ENCODE measurements around the gene RSPH1. TPM values are rescaled to one million over a fixed set of nuclear protein-coding genes. Genes with fewer than 3 reads are reported as not detected.
A peak's percentile ranks its signal among the peaks of the same experiment; 100 is the strongest.

The RSPH1 gene
- total RNA-seq, 4 donors from 2014 or later, result 0.81 to 3.2 (median 2.0) TPM

DNA sequence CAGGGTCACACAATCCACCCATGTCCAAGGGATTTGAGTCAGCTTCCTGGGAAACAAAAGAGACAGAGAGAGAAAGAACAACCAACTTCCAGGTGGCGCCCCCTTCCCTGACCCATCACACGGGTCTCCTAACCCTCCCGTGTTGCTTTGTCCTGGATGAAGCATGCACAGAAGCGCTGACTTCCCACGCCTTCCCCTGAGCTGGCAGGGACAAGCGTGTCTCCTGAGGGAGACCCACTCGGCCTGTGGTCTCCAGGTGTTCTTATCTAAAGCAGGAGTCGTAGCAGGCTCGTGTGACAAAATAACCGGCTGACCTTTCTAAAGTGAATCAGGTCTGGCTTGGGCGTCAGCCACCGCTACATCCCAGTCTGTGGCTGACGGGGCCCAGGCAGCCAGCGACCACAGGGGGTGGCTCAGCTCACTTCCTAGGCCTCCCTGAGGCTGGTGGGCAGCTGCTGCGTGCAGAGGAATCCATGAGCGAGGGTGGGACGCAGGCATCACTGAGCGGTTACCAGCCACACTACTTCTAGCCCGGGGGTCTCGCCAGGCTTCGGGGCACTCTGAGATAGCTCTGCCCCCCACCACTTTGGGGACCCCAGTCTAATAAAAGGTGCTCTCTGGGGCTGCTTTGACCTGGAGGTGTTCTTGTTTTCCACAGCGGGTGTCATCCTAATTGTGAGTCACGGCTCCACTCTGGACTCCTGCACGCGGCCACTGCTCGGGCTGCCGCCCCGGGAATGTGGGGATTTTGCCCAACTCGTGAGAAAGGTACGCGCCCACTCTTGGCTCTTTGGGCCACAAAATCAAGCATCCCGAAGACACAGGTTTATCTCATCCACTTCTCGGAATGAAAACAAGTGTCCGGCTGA lies 51.9 kb downstream of the RSPH1 start:
- Histone ChIP-seq H3K27ac (no peak overlapping the region), H3K4me1 (no peaks in the 10 kb centered on the region), H3K36me3 (no peaks in the 10 kb centered on the region), H3K4me3 (no peak overlapping the region), H3K27me3 (peaks cover 5% of the 10 kb centered on the region), H3K9me3 (no peaks in the 10 kb centered on the region)
- no peak for TF ChIP-seq CTCF (IDR thresholded peaks at IDR 0.05)
- TF ChIP-seq POLR2AphosphoS5 (IDR thresholded peaks at IDR 0.05), result no peak
- no peak for TF ChIP-seq EP300 (IDR thresholded peaks at IDR 0.05)
- no peak for TF ChIP-seq POLR2A (IDR thresholded peaks at IDR 0.05)
- 81% methylated on average over 26 of the region's 34 CpGs for WGBS
- DNase-seq (ENCODE audit: low spot score in 2 of 2), result no peak

DNA sequence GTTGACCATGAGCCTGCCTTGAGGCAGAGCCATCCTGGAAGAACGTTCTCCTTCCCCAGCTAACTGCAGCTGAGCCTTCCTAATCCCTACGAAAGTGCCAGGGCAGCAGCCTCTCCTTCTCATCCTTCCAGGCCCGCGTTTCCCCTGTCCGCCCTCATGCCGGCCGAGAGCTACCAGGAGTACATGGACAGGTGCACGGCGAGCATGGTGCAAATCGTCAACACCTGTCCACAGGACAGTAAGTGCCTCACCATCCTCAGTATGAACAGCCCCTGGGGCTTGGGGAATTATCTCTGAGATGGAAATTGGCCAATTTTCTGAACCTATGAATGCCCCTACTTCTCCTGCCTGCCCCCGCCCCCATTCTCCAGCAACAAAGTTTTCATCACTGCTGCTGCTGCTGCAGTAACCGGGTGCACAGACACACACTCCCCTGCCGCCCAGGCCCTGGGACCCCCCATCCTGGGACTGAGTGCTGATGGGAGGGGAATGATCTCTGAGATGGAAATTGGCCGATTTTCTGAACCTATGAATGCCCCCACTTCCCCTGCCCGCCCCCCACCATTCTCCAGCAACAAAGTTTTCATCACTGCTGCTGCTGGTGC lies 52.7 kb downstream of the RSPH1 start:
- WGBS, result 88% methylated on average over 14 of the region's 15 CpGs
- DNase-seq (ENCODE audit: low spot score in 2 of 2), result no peak
- H3K4me3 ChIP-seq, result no peak overlapping the region
- no peaks in the 10 kb centered on the region for H3K4me1 ChIP-seq
- H3K27me3 ChIP-seq, result peaks cover 7% of the 10 kb centered on the region
- no peak for TF ChIP-seq POLR2AphosphoS5 (IDR thresholded peaks at IDR 0.05)
- TF ChIP-seq EP300 (IDR thresholded peaks at IDR 0.05), result no peak
- TF ChIP-seq POLR2A (IDR thresholded peaks at IDR 0.05), result no peak
- no peak for TF ChIP-seq CTCF (IDR thresholded peaks at IDR 0.05)
- no peaks in the 10 kb centered on the region for H3K36me3 ChIP-seq
- no peak overlapping the region for H3K27ac ChIP-seq
- no peaks in the 10 kb centered on the region for H3K9me3 ChIP-seq

- Histone ChIP-seq H3K27me3 (peaks cover 14% of the 10 kb centered on the region), H3K27ac (no peak overlapping the region), H3K36me3 (no peaks in the 10 kb centered on the region), H3K4me1 (no peaks in the 10 kb centered on the region), H3K9me3 (no peaks in the 10 kb centered on the region), H3K4me3 (no peak overlapping the region)
- TF ChIP-seq CTCF (IDR thresholded peaks at IDR 0.05) (no peak), POLR2AphosphoS5 (IDR thresholded peaks at IDR 0.05) (no peak)
- DNase-seq (ENCODE audit: low spot score in 2 of 2), result peak in 1 of 2 donors; percentile 15
- WGBS, result 87% methylated on average over 6 of the region's 6 CpGs
Measured at GRCh38 chr21:42441963-42442362, 54.1 kb downstream of the RSPH1 start.

DNA sequence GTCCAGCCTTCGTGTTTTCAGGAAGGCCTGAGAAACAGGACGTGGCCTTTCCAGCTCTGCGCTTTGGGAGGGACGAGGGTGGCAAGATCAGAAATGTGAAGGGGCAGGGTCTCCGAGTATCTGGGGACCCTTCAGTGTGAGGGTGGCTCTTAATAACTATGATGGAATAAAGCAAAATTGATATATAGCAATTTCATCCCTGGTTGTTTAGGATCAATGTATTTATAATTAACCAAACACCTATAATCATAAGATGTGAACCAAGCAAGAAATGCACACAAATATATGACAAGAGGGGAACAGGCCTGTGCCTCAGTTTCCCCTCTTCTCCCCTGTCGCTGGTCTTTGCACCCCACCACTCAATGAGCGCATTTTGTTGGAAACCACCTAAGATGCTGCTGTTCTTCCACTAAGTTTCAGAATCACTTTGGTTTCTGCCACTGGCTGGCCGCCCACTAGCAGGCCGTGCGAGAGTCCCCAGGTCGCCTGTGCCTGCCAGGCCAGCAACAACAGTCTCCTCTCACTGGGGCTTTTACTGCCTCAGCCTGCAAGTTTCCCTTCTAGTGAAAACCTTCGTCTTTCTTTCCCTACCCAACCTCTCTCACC lies 55.7 kb downstream of the RSPH1 start:
- Histone ChIP-seq H3K27me3 (peaks cover 15% of the 10 kb centered on the region), H3K4me3 (no peak overlapping the region), H3K27ac (no peak overlapping the region), H3K4me1 (no peaks in the 10 kb centered on the region), H3K9me3 (no peaks in the 10 kb centered on the region), H3K36me3 (no peaks in the 10 kb centered on the region)
- TF ChIP-seq POLR2AphosphoS5 (IDR thresholded peaks at IDR 0.05) (no peak), EP300 (IDR thresholded peaks at IDR 0.05) (no peak), POLR2A (IDR thresholded peaks at IDR 0.05) (no peak), CTCF (IDR thresholded peaks at IDR 0.05) (no peak)
- no peak for DNase-seq (ENCODE audit: low spot score in 2 of 2)
- WGBS, result 85% methylated on average over 12 of the region's 12 CpGs
